SW480 (cell line): ENCODE data around the gene MOCS1.
A peak's percentile ranks its signal among the peaks of the same experiment; 100 is the strongest.
"Not testable (repeated sequence)": the region's sequence is repeated elsewhere in the genome, so short reads cannot be mapped to it uniquely, and the experiment has no call there.

Experiments used
- DNase-seq: peaks from one replicate; pipeline ENCODE4 v3.0.0-alpha.2; 2016; ENCODE audit warnings: low spot score

Gene MOCS1

DNA sequence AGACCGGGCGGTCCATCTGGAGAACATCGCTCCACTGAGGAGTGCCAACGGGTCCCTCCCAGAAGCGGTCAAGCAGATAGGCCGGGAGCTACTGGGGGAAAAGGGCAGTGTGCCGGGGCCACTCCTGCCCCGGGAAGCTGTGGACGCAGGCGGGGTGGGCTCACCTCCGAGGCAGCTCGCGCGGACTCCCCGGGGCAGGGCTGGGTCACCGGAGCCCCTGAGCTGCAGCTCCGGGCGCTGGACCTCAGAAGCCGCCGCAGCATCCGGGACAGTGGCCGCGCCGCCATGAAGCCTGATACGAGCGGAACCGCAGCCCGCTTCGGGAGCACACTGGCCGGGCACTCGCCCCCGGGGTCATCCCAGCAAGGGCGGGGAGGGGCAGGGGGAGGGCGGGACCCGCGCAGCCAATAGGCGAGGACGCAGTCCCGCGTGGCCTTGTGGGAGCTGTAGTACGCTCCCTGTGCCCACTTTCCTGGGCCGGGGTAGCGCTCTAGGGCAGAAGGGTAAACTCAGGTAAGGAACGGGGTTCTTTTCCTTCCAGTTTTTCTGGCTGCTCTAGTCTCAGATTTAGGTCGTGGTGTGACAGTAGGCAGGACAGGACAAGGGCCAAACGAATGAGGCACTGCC is at the start of gene MOCS1:
TSS of gene MOCS1 (minus strand) at position 332 of the 627 bp plus-strand sequence. CDS start at position 287, 45 bp downstream.
- DNase-seq: no peak

DNA sequence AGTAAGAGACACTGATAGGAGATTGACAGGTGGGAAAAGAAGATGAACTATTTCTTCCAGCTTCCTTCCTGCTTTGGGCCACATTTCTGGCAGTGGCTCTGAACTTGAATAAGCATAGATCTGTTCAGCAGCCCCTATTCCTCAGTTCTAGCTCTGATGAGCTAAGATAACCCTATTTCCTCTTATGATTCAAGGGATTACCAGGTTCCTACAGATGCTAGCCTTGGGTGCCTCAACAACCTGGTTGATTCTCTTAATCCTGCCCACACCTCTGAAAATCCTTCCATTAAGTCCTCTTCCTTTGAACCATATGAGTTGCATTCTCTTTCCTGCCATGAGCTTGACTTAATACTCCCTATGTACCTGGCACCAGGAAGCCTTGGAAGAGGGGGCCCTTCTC is 49.8 kb upstream of the MOCS1 start:
- no peak for DNase-seq

DNA sequence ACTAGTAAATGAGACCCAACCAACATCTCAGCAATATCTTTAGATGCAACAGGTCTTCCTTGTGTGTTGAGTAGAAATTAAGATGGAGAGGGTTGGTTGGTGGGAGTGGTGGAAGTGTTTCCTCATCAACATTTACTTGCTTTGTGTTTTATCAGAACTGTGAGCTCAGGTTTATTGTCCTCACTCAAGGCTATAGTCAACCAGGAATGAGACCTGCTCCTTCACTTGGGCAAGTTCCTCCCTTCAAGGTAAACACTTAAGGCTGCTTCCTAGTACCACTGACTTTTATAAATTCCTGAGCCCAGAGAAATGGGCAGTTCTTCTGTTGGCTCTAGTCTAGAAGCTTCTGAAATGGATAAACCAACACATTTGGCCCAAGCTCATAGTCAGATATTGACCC is 48.9 kb upstream of the MOCS1 start:
- no peak for DNase-seq

DNA sequence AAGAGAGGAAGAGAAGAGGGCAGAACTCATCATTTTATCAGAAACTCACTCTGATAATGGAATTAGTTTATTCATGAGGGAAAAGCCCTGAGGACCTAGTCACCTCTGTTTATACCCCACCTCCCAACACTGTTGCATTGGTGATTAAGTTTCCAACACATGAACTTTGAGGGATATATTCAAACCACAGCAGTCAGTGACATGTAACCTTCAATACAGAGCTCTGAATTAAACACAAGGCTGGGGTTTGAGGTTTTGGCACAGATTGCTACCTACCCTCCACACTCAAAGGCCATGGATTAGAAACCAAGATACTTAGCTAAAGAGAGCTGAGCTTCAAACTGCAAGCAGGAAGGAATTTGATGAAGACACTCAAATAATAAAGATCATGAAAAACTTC is 48.5 kb upstream of the MOCS1 start:
- DNase-seq: no peak

DNA sequence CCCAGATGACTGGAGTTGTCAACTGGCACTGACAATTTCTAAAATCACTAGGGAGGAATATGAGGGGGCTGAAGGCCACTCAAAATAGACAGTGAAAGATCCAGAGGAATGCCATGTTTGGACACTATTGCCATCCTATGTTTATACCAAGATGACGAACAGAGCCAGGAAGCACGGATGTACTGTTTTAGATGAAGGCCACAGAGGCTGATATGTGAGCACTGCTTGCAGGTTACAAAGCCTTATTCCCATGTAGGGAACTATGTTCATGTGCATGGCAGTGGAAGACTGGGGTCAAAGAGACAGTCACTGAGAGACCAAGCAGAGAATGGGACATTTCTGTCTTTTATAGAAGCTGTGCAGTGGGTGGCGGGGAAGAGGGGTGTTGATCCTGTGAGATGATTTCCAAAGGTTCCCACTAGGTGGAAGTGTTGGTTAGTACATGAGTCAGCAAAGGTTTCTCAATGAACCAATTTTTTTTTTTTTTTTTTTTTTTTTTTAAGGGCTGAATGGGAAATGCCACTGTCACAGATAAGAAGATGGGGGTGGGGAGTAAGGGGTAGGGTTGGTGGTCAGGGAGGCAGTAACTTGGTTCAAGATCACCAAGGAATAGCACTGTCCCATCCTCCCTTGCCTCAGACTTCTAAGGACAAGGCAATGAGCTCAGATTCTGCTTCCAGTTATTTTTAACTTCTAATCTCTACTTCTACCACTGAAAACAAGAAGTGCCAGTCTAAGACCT is 46.7 kb upstream of the MOCS1 start:
- DNase-seq: peak; percentile 23

DNA sequence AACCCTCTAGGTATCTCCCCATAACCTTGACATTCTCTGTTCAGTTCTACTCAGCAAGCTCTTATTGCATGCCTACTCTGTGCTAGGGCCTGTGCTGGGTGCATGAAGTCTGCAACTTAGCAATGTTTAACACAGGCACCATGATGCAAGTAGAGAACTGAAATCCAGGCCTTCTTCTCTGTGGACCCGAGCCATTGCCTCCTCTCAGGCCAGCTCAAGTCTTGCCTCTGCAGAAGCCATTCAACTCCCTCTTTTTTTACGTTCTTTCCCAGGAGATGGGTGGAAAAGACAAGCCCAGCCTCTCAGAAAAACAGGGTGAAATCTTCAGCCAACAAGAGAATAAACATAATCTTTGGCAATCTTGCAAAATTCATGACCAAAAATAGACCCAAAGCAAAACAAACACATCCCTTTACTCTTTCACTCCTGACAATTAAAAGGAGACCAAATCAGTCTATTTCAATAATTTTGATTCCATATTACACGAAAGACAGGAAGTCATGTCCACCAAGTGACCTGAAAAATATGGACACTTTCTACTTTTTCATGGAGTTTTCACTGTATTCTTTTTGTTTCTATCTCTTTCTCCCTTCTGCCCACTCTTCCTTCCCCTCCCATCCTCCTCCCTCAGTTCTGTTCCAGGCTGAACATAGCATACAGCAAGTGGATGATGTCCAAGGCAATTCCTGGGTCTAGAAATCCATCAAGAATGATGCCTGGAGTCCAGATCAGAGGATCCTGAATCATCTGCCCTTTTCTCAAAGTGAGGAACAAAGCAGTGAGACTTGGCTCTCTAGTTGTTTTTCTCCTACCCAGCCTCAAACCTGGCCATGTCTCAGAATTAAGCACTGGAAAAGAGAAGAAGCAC is 45.4 kb upstream of the MOCS1 start:
- no peak for DNase-seq

DNA sequence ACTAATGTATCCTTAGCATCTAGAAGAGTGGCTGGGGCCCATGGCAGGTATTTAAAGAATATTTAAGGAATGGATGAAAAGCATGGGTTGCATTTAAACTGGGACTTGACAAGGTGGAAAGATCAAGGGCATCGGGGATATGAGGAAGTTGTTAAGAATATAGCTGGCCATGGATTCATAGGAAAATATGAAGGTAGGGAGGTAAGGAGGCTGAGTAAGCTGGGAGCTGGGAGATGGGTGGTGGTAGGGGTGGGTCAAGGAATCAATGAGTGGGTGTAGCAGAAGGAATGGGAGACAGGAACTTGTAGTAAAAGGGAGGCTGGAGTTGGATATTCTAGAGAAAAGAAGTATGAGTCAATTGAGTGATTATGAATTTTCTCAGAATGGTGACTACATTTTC is 44.0 kb upstream of the MOCS1 start:
- no peak for DNase-seq

DNA sequence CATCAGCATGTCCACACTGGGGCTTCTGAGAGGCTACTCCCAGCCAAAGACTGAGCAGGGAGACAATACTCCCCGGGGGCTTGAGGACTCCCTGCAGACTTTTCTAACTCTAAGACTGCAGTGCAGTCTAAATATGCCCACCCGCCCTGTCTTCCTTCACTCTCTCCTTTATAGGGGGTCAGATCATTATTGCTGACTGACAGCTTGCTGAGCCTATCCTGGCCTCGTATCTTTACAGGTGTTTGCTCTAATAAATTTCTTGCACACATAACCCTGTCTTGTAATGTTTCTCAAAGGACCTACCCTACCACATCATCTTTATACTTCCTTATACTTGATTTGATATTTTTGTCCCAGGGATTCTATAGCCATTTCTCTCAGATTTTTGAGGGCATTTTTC is 39.4 kb upstream of the MOCS1 start:
- no peak for DNase-seq

DNA sequence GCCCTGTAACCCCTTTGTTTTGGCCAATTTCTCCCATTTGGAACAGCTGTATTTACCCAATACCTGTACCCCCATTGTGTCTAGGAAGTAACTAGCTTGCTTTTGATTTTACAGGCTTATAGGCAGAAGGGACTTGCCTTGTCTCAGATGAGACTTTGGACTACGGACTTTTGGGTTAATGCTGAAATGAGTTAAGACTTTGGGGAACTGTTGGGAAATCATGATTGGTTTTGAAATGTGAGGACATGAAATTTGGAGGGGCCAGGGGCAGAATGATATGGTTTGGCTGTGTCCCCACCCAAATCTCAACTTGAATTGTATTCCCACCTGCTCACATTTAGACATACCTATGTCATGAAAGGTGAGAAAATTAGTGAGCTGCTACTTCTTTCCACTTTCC is 38.5 kb upstream of the MOCS1 start:
- not testable (repeated sequence) for DNase-seq

DNA sequence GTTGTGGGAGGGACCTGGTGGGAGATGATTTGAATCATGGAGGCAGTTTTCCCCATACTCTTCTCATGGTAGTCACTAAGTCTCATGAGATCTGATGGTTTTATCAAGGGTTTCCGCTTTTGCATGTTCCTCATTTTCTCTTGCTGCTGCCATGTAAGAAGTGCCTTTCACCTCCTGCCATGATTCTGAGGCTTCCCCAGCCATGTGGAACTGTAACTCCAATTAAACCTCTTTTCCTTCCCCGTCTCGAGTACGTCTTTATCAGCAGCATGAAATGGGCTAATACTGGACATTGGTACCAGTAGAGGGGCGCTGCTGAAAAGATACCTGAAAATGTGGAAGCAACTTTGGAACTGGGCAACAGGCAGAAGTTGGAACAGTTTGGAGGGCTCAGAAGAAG is 36.9 kb upstream of the MOCS1 start:
- not testable (repeated sequence) for DNase-seq

DNA sequence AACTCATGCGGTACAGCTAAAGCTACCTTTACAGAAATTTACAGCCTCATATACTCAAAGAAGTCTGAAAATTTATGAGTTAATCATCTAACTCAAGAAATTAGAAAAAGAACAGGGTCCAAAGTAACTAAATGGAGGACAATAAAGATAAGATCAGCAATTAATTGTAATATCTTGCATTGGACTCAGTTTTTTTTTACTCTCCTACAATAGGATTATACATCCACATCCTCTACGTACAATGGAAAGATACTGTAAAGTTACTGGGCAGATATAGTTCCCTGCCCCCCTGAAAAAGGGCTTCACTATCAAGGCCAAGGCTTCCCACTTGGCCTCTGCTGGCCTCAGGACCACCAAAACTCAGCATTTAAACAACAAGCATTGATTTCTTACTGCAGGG is 31.5 kb upstream of the MOCS1 start:
- DNase-seq: no peak

DNA sequence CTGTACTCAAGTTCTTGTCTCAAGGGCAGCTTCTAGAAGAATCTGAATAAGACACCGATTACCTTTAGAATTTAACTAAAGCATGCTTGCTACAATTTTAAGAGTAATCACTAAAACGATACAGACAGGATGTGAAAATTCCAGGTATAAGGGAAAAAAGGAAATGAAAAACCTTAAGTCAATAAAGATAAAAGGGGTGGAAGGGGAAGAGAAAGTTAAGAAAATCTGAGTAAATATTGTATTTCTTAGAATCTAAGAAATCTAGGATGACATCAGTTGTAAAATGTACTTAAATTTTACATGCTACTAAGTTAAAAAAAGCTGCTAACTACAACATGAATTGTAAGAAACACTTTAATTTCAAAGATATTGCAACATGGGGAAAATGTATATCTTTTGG is 30.3 kb upstream of the MOCS1 start:
- no peak for DNase-seq

DNA sequence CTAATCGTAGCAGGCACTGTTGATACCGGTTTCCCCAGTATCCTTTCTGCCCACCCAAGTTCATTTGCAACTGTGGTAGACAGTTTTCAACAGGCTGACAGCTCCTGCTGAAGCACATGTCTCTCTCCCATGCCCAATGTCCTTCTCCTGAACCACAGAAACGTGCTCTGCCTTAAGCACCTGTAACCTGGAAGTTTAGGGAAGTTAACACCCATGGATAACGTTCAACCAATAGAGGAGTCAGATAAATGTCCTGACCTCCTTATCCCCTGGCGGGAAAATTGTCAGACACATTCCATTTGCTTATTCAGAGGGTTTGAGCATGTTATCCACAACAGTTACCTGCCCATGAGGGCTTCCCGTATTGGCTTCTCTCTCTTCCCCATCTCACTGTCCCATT is 29.8 kb upstream of the MOCS1 start:
- no peak for DNase-seq

DNA sequence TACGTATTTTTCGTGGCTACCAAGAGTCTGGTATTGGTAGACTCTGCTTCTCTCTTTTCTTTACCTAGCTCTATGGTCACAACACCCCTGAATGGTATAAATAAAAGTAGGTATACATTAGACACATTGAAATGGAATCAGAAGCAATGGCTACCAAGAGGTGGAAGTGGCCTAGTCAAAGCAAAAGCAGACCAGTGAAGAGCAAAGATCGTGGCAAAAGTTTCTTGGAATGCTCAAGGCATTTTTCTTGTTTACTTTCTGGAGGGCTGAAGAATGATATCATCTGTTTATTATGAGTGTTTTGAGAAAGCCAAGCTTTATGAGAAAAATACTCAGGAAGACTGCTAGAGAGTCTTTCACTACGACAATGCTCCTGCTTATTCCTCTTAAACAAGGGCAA is 28.6 kb upstream of the MOCS1 start:
- DNase-seq: no peak

DNA sequence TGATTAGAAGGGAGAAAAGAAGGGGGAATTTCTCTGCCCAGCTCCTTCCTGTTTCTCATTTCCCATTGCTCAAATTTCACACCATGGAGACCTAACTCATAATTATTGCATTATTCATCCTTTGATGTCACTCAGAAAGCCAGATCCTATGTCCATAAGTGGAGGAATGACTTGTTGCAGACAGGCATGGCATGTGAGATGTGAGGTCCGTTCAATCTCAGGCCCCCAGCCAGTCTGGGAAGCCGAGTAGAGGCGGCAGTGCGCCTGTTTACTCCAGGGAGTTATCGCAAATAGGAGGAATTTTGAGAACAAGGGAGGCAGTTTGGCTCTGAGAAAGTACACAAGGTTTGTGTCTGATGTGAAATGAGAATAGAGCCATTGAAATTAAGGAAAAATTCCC is 26.9 kb upstream of the MOCS1 start:
- peak; percentile 2 for DNase-seq

DNA sequence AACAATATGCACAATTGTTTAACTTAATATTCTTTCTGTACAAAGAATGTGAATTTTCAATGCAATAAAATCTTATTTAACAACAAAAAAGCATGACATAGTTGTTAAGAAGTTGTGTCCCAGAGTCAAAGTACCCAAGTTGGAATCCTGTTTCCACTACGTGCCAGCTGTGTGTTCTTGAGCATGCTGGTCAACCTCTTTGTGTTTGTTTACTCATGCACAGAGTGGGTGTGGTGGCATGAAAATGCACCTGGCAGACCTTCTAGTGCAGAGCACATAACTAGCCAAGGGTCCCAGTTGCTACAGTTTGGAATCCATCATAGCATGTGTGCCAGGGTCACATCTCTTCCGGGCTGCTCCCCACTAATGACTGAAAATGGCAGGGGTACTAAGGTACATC is 24.7 kb upstream of the MOCS1 start:
- no peak for DNase-seq

DNA sequence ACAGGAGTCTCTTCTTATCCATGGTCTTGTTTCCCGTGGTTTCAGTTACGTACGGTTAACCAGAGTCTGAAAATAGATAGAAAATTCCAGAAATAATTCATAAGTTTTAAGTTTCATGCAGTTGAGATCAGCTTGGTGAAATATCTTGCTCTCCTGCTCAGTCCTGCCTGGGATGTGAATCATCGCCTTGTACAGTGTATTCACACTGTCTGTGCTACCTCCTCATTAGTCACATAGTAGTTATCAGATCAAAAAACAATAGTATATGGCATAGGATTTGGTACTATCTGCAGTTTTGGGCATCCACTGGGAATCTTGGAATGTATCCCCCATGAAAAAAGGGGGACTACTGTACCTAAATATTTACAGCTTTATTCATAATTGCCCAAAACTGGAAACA is 22.7 kb upstream of the MOCS1 start:
- no peak for DNase-seq

DNA sequence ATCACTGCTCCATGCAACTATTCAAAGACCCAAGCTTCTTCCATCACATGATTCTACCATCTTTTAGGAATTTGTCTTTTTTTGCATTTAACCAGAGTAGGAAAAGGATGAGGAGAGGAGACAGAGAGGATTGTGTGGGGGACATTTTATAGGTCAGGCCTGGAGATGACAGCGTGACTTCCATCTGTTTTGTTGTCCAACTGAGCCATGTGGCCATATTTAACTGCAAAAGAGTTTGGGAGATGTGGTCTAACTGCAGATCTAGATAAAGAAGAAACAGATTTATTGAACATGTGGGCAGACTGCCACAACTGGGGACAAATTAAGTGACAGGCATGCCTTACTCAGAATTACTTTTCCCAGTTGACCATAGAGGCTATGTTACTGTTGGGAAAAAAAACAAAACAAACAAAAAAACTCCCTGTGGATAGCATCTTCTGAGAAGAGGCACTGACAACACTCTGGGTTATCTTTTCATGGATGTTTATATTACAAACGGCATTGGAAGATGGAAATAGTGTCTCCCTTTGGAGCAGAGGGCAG is 18.9 kb upstream of the MOCS1 start:
- no peak for DNase-seq

DNA sequence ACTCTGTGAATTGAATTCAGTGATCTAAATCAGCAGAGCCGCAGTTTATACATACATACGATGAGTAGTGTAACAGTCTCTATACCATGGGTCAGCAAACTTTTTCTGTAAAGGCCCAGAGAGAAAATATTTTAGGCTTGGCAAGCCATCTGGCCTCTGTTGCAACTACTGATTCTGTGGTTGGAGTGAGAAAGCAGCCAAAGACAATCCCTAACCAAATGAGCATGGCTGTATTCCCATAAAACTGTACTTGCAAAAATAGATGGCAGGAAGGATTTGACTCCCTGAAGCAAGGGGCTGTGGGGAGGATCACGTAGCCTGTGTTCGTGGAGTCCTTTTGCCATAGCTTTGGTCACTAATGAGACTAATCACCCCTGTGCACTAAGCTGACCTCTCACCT is 17.9 kb upstream of the MOCS1 start:
- DNase-seq: no peak

DNA sequence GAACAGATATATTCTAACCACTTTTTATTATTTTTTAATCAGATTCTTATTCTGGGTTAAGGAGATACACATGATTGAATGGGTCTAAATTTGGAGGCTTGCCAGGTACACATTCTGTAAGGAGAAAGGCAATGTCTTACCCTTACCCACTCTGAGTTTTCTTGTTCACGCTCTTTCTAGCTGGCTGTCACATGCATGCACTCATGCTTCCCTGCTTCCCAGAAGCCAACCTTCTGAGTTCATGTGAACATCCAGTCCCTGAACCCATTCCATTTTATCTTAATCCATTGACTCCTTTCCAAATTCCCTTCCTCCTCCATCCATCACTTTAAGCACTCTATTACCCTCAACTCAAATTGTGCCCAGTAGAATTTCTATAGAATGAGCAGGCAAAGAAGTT is 17.5 kb upstream of the MOCS1 start:
- no peak for DNase-seq

DNA sequence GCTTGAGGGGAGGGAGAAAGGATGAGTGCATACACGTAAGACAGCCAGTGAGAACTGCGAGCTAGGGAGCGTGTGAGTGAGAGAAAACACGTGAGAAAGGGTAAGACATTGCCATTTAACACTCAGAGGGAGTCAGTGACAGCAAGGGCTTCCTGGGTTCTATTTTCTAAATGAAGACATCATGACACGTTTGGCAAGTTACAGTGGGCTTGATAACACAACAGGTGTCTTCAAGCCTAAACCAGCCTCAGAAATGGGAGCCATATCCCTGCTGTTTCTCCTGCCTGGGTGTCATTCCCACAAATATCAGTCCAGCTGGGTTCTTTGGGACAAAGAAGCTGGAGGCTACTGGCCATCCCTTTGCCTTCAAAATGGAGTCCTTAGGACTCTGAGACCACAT is 16.9 kb upstream of the MOCS1 start:
- no peak for DNase-seq

DNA sequence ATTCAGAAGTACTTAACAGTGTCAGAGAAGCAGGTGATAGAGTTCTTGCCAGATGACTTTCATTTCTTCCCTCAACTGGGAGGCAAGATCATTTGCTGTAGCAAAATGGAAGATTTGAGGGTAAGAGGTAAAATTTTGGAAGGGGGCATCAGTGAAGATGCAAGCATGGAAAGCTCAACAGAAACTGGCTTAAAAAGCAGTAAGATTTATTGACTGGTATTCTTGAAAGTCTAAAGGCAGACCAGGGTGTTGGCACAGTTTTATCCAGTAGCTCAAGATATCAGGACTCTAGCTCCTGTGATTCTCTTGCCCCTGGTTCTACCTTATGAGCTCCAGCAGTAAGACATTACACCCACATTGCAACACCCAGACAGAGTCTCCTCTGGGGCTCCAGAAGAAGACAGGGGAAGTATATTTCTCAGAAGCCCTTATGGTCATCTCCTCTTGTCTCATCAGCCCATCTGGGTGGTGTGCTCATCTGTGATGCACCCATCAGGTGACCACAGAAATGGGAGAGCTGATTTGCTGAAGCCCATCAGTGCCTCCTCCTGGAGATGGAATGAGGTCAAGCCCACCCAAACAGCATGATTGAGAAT is 16.0 kb upstream of the MOCS1 start:
- DNase-seq: no peak
